Parathyroid adenoma (tissue), 2 donors: ENCODE measurements around the gene ABLIM1.

Source experiments
- H2AFZ ChIP-seq: fragments of 300-600 bp; sonication (generic); one replicate; pipeline ENCODE4 v1.7.0; 2017; ENCODE audit warnings: antibody characterized with exemption, mild to moderate bottlenecking
- H3K27ac ChIP-seq: fragments of 300-600 bp; sonication (generic); one replicate; pipeline ENCODE4 v1.7.0; 2017
- H3K27me3 ChIP-seq: fragments of 300-600 bp; sonication (generic); one replicate; pipeline ENCODE4 v1.7.0; 2017; ENCODE audit warnings: low read length; ENCODE audit not compliant: control insufficient read depth, insufficient read depth
- H3K36me3 ChIP-seq: fragments of 300-600 bp; sonication (generic); one replicate; pipeline ENCODE4 v1.7.0; 2017; ENCODE audit warnings: low read length; ENCODE audit not compliant: control insufficient read depth, insufficient read depth
- H3K4me1 ChIP-seq: fragments of 300-600 bp; sonication (generic); one replicate; pipeline ENCODE4 v1.7.0; 2017; ENCODE audit warnings: control low read depth
- H3K4me2 ChIP-seq: fragments of 300-600 bp; sonication (generic); one replicate; pipeline ENCODE4 v1.7.0; 2017; ENCODE audit warnings: low read length
- H3K4me3 ChIP-seq: fragments of 300-600 bp; sonication (generic); one replicate; pipeline ENCODE4 v1.7.0; 2017; ENCODE audit warnings: low read depth, low read length
- H3K79me2 ChIP-seq: fragments of 300-600 bp; sonication (generic); one replicate; pipeline ENCODE4 v1.7.0; 2017; ENCODE audit warnings: control low read depth
- H3K9ac ChIP-seq: fragments of 300-600 bp; sonication (generic); one replicate; pipeline ENCODE4 v1.7.0; 2017; ENCODE audit warnings: mild to moderate bottlenecking
- H3K9me3 ChIP-seq: fragments of 300-600 bp; sonication (generic); one replicate; pipeline ENCODE4 v1.7.0; 2017; ENCODE audit warnings: low read length; ENCODE audit not compliant: control insufficient read depth
- CTCF ChIP-seq: fragments of 300-600 bp; sonication (generic); IDR thresholded peaks from one replicate; pipeline ENCODE4 v1.7.0; 2017; ENCODE audit warnings: antibody characterized with exemption, mild to moderate bottlenecking
- donor health status: primary hyperparathyroidism.

The ABLIM1 gene

GRCh38 chr10:114398587-114399331 is 259.3 kb downstream of the ABLIM1 start:
- Histone ChIP-seq H3K4me3 (peak overlapping the region; percentile 17), H3K27ac (peak overlapping the region; percentile 91), H3K27me3 (no peaks in the 10 kb centered on the region), H3K9me3 (no peaks in the 10 kb centered on the region), H3K36me3 (no peaks in the 10 kb centered on the region), H3K4me2 (peak overlapping the region; percentile 83), H2AFZ (no peak overlapping the region), H3K9ac (no peak overlapping the region), H3K4me1 (peaks cover 68% of the 10 kb centered on the region), H3K79me2 (peaks cover 90% of the 10 kb centered on the region)
- no peak for TF ChIP-seq CTCF

GRCh38 chr10:114397651-114398145 is 260.4 kb downstream of the ABLIM1 start:
- Histone ChIP-seq H3K27ac (peak overlapping the region; percentile 91), H3K4me1 (peaks cover 79% of the 10 kb centered on the region), H3K36me3 (no peaks in the 10 kb centered on the region), H2AFZ (no peak overlapping the region), H3K4me3 (peak overlapping the region; percentile 37), H3K79me2 (peaks cover 90% of the 10 kb centered on the region), H3K9ac (no peak overlapping the region), H3K9me3 (no peaks in the 10 kb centered on the region), H3K27me3 (no peaks in the 10 kb centered on the region), H3K4me2 (peak overlapping the region; percentile 32)
- TF ChIP-seq CTCF, result no peak

DNA sequence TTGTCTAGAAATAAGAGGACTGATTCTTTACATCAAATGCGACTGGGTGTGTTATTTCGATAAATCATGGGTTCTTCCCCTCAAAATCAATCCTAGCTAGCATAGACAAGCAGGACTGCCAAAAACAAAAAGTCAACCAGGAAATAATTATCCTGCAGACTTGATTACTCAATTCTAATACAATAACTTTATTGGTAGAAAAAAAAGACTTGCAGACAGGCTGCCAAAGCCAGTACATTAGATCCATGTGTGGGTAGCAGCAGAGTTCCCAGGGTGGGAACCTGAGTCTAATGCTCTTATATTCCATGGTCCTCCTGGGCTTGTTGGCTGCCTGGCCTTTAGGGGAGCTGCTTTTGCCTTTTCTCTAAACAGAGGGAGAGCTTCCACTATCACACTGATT is 261.6 kb downstream of the ABLIM1 start:
- no peak overlapping the region for H3K4me3 ChIP-seq
- peaks cover 91% of the 10 kb centered on the region for H3K79me2 ChIP-seq
- no peaks in the 10 kb centered on the region for H3K36me3 ChIP-seq
- no peak for TF ChIP-seq CTCF
- H3K9me3 ChIP-seq, result no peaks in the 10 kb centered on the region
- H2AFZ ChIP-seq, result no peak overlapping the region
- no peak overlapping the region for H3K9ac ChIP-seq
- H3K27me3 ChIP-seq, result no peaks in the 10 kb centered on the region
- H3K4me2 ChIP-seq, result peak overlapping the region; percentile 14
- H3K27ac ChIP-seq, result peak overlapping the region; percentile 91
- peaks cover 91% of the 10 kb centered on the region for H3K4me1 ChIP-seq

DNA sequence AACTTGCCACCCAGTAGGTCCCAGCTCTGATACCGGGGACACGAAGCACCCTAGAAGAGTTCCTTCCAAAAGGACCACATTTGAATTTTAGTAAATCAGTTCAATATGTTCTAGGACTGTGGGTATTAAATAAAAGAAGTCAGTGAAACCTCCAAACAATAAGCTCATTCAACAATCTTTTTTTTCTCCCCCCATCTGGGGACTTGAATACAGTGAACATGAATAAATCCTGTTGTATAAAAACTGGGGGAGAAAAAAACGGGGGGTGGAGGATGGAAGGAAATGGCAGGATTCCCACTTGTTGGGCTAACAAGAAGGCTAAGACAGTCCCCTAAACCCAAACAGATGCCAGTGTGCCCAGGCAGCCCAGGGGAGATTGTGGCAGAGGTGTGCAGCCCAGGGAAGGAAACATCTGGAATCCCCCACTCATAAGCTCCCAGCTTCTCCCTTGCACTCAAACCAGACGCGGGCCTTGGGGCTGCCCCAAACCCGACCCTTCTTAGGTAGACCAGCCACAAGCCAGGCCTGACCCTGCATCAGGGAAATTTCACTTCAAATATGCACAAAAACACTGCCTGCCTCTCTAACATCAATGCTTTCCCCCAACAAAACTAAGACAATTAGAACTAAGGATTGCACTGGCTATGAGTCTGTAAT is 262.6 kb downstream of the ABLIM1 start:
- H3K4me2 ChIP-seq, result peak overlapping the region; percentile 47
- H3K27me3 ChIP-seq, result no peaks in the 10 kb centered on the region
- no peak overlapping the region for H3K4me3 ChIP-seq
- no peak for TF ChIP-seq CTCF
- no peaks in the 10 kb centered on the region for H3K36me3 ChIP-seq
- H3K4me1 ChIP-seq, result peaks cover 94% of the 10 kb centered on the region
- no peaks in the 10 kb centered on the region for H3K9me3 ChIP-seq
- no peak overlapping the region for H3K9ac ChIP-seq
- peak overlapping the region; percentile 91 for H3K27ac ChIP-seq
- H2AFZ ChIP-seq, result no peak overlapping the region
- peaks cover 91% of the 10 kb centered on the region for H3K79me2 ChIP-seq
